ENCODE results near the gene FBLN2.

FBLN2 gene

DNA sequence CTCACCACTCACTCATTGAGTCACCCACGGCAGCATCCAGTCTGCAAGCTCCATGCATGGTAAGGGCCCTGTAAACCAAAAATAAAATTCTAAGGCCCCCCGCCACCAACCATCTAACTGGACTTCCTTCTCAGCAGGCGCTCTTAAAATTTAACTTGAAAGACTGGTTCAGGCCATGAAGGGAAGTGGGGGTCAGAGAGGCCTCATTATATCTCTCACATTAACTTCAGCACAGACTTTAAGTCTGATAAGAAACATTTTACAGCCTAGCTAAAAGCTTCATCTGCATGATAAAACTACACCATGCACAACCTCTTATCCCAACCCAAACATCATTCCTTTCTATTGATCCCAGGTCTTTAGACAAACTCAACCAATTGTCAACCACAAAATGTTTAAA lies 38.5 kb downstream of the FBLN2 start:
- Histone ChIP-seq H3K27me3 (ENCODE audit: control insufficient read depth, insufficient read depth, low read length) (no peaks in the 10 kb centered on the region), H3K4me3 (ENCODE audit: low read length) (no peak overlapping the region), H3K9ac (ENCODE audit: low read length) (no peak overlapping the region), H3K4me1 (ENCODE audit: control insufficient read depth, insufficient read depth, low read length) (no peaks in the 10 kb centered on the region), H3K36me3 (ENCODE audit: control insufficient read depth, insufficient read depth, low read length) (no peaks in the 10 kb centered on the region), H3K9me3 (ENCODE audit: control insufficient read depth, low read length) (no peaks in the 10 kb centered on the region)

DNA sequence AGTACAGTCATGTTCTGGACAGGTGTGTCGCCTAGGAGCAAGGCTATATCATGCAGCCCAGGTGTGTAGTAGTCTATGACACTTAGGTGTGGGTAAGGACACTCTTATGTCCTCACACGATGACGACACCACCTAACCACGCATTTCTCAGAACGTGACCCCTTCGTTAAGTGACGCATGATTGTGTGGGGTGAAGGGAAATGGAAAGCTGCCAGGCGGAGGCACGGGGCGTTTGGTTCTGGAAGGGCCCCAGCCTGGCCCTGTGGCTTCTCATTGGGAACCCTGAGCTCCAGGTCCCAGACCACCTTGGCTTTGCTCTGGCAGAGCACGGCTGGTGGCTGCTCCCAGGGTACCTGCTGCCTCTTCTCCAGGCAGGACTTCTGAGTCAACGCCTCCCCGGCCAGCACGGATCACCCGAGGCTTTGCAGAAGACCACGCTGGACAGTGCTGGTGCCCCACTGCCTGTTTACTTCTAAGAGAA lies 39.3 kb downstream of the FBLN2 start:
- H3K27me3 ChIP-seq (ENCODE audit: control insufficient read depth, insufficient read depth, low read length), result no peaks in the 10 kb centered on the region
- no peaks in the 10 kb centered on the region for H3K4me1 ChIP-seq (ENCODE audit: control insufficient read depth, insufficient read depth, low read length)
- H3K36me3 ChIP-seq (ENCODE audit: control insufficient read depth, insufficient read depth, low read length), result no peaks in the 10 kb centered on the region
- H3K9ac ChIP-seq (ENCODE audit: low read length), result no peak overlapping the region
- H3K4me3 ChIP-seq (ENCODE audit: low read length), result no peak overlapping the region
- no peaks in the 10 kb centered on the region for H3K9me3 ChIP-seq (ENCODE audit: control insufficient read depth, low read length)

DNA sequence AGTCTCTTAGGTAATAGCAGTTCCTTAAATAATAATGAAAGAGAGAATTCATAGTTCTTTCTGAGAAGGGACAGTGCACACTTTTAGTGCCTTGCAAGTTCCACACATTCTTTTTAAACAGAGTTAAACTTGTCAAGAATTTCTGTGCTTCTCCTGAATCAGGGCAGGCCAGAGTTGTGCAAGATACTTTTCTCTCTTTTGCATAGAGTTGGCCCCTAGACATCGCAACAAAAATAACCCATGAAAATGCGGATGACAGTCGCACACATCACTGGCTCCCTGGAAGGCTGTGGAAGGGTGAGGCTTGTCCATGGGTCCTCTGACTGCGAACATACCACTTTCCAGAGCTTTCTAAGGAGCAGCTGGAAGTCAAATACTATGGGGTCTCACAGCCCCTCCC lies 40.1 kb downstream of the FBLN2 start:
- H3K9ac ChIP-seq (ENCODE audit: low read length), result no peak overlapping the region
- no peaks in the 10 kb centered on the region for H3K4me1 ChIP-seq (ENCODE audit: control insufficient read depth, insufficient read depth, low read length)
- H3K4me3 ChIP-seq (ENCODE audit: low read length), result no peak overlapping the region
- no peaks in the 10 kb centered on the region for H3K9me3 ChIP-seq (ENCODE audit: control insufficient read depth, low read length)
- H3K36me3 ChIP-seq (ENCODE audit: control insufficient read depth, insufficient read depth, low read length), result no peaks in the 10 kb centered on the region
- no peaks in the 10 kb centered on the region for H3K27me3 ChIP-seq (ENCODE audit: control insufficient read depth, insufficient read depth, low read length)

GRCh38 chr3:13590841-13591520 lies 42.1 kb downstream of the FBLN2 start:
- H3K36me3 ChIP-seq (ENCODE audit: control insufficient read depth, insufficient read depth, low read length), result no peaks in the 10 kb centered on the region
- H3K9ac ChIP-seq (ENCODE audit: low read length), result no peak overlapping the region
- no peaks in the 10 kb centered on the region for H3K27me3 ChIP-seq (ENCODE audit: control insufficient read depth, insufficient read depth, low read length)
- H3K9me3 ChIP-seq (ENCODE audit: control insufficient read depth, low read length), result no peaks in the 10 kb centered on the region
- no peak overlapping the region for H3K4me3 ChIP-seq (ENCODE audit: low read length)
- H3K4me1 ChIP-seq (ENCODE audit: control insufficient read depth, insufficient read depth, low read length), result no peaks in the 10 kb centered on the region

GRCh38 chr3:13593615-13594014 lies 44.7 kb downstream of the FBLN2 start:
- no peaks in the 10 kb centered on the region for H3K4me1 ChIP-seq (ENCODE audit: control insufficient read depth, insufficient read depth, low read length)
- H3K36me3 ChIP-seq (ENCODE audit: control insufficient read depth, insufficient read depth, low read length), result no peaks in the 10 kb centered on the region
- H3K9ac ChIP-seq (ENCODE audit: low read length), result no peak overlapping the region
- H3K9me3 ChIP-seq (ENCODE audit: control insufficient read depth, low read length), result no peaks in the 10 kb centered on the region
- H3K4me3 ChIP-seq (ENCODE audit: low read length), result no peak overlapping the region
- H3K27me3 ChIP-seq (ENCODE audit: control insufficient read depth, insufficient read depth, low read length), result no peaks in the 10 kb centered on the region

DNA sequence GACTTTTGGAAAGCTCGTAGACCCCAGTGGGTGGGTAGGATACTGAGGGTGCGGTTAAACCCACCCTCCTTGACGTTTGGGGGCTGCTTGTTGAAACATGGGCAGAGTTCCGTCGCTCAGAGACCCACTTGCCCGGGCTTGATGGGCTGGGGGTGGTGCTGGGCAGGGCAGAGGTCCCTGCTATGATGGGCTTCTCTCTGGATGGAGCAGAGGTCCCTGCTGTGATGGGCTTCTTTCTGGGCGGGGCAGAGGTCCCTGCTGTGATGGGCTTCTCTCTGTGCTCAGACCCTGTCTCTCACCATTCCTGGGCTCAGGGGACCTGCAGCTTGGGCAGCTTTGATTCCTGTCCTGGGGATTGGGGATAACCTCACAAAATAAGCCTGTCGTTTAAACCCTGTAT lies 45.2 kb downstream of the FBLN2 start:
- no peaks in the 10 kb centered on the region for H3K9me3 ChIP-seq (ENCODE audit: control insufficient read depth, low read length)
- no peaks in the 10 kb centered on the region for H3K4me1 ChIP-seq (ENCODE audit: control insufficient read depth, insufficient read depth, low read length)
- no peaks in the 10 kb centered on the region for H3K27me3 ChIP-seq (ENCODE audit: control insufficient read depth, insufficient read depth, low read length)
- no peak overlapping the region for H3K9ac ChIP-seq (ENCODE audit: low read length)
- H3K36me3 ChIP-seq (ENCODE audit: control insufficient read depth, insufficient read depth, low read length), result no peaks in the 10 kb centered on the region
- H3K4me3 ChIP-seq (ENCODE audit: low read length), result no peak overlapping the region

GRCh38 chr3:13594991-13595421 lies 46.1 kb downstream of the FBLN2 start:
- no peak overlapping the region for H3K9ac ChIP-seq (ENCODE audit: low read length)
- H3K4me1 ChIP-seq (ENCODE audit: control insufficient read depth, insufficient read depth, low read length), result no peaks in the 10 kb centered on the region
- no peaks in the 10 kb centered on the region for H3K27me3 ChIP-seq (ENCODE audit: control insufficient read depth, insufficient read depth, low read length)
- H3K4me3 ChIP-seq (ENCODE audit: low read length), result no peak overlapping the region
- no peaks in the 10 kb centered on the region for H3K36me3 ChIP-seq (ENCODE audit: control insufficient read depth, insufficient read depth, low read length)
- no peaks in the 10 kb centered on the region for H3K9me3 ChIP-seq (ENCODE audit: control insufficient read depth, low read length)

DNA sequence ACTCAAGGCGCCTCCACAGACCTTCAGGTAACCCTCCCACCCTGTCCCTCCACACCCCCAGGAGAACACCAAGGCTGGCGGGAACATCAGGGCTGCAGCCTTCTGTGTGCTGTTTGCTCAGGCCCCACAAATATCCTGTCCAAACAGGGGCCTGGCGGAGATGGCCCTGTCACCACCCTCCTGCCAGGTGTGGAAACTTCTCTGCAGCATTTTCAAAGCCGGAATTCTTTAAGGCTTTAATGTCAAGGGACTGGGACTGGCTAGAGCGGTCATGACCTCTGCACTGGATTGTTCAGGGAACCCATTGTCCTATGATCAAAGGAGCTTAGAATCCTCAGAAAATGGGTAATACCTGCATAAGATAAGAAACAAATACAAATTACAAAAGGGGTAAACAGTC lies 46.6 kb downstream of the FBLN2 start:
- no peaks in the 10 kb centered on the region for H3K9me3 ChIP-seq (ENCODE audit: control insufficient read depth, low read length)
- no peak overlapping the region for H3K9ac ChIP-seq (ENCODE audit: low read length)
- H3K4me1 ChIP-seq (ENCODE audit: control insufficient read depth, insufficient read depth, low read length), result no peaks in the 10 kb centered on the region
- H3K27me3 ChIP-seq (ENCODE audit: control insufficient read depth, insufficient read depth, low read length), result no peaks in the 10 kb centered on the region
- H3K36me3 ChIP-seq (ENCODE audit: control insufficient read depth, insufficient read depth, low read length), result no peaks in the 10 kb centered on the region
- no peak overlapping the region for H3K4me3 ChIP-seq (ENCODE audit: low read length)

DNA sequence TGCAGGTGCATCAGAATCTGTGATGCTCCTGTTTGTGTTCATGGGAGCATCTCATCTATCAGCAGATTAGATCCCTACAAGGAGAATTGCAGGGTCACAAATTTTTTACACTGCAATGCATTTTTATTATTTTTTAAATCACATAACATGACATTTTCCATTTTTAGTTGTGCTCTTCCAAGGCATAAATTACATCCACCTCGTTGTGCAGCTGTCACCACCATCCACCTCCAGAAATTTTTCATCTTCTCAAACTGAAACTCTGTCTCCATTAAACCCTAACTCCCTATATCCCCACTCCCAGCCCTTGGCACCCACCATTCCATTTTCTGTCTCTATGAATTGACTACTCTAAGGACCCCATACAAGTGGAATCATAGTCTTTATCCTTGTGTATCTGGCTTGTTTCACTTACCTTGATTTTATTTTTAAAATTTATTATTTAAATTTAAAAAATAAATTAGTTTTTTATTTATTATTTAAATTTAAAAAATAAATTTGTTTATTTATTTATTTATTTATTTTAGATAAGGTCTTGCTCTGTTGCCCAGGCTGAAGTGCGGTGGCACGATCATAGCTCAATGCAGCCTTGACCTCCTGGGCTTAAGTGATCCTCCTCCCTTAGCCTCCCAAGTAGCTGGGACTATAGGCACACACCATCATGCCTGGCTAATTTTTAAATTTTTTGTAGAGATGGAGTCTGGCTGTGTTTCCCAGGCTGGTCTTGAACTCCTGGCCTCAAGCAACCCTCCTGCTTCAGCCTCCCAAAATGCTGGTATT lies 47.7 kb downstream of the FBLN2 start:
- Histone ChIP-seq H3K27me3 (ENCODE audit: control insufficient read depth, insufficient read depth, low read length) (no peaks in the 10 kb centered on the region), H3K4me1 (ENCODE audit: control insufficient read depth, insufficient read depth, low read length) (no peaks in the 10 kb centered on the region), H3K4me3 (ENCODE audit: low read length) (no peak overlapping the region), H3K9ac (ENCODE audit: low read length) (no peak overlapping the region), H3K36me3 (ENCODE audit: control insufficient read depth, insufficient read depth, low read length) (no peaks in the 10 kb centered on the region), H3K9me3 (ENCODE audit: control insufficient read depth, low read length) (no peaks in the 10 kb centered on the region)

DNA sequence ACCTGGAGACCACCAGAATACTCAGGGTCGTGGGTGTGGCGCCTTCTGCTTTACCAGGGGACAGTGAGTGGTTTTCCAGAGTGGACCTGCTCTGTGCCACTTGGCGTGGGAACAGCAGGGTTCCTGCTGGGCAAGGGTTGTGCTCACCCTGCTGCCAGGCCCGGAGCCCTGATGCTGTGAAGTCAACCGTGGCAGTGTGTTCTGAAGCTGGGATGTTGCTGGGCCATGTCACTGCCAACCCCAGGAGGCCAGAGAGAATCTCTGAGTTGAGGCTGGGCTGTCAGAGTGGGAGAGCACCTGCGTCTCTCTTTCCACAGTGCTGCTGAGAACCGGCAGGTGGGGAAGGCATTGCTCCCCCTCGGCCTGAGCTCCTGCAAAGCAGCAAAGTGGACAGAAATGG lies 48.7 kb downstream of the FBLN2 start:
- H3K27me3 ChIP-seq (ENCODE audit: control insufficient read depth, insufficient read depth, low read length), result no peaks in the 10 kb centered on the region
- no peak overlapping the region for H3K4me3 ChIP-seq (ENCODE audit: low read length)
- no peaks in the 10 kb centered on the region for H3K9me3 ChIP-seq (ENCODE audit: control insufficient read depth, low read length)
- no peak overlapping the region for H3K9ac ChIP-seq (ENCODE audit: low read length)
- no peaks in the 10 kb centered on the region for H3K4me1 ChIP-seq (ENCODE audit: control insufficient read depth, insufficient read depth, low read length)
- no peaks in the 10 kb centered on the region for H3K36me3 ChIP-seq (ENCODE audit: control insufficient read depth, insufficient read depth, low read length)

GRCh38 chr3:13598201-13598600 lies 49.3 kb downstream of the FBLN2 start:
- H3K9me3 ChIP-seq (ENCODE audit: control insufficient read depth, low read length), result no peaks in the 10 kb centered on the region
- no peaks in the 10 kb centered on the region for H3K36me3 ChIP-seq (ENCODE audit: control insufficient read depth, insufficient read depth, low read length)
- no peaks in the 10 kb centered on the region for H3K4me1 ChIP-seq (ENCODE audit: control insufficient read depth, insufficient read depth, low read length)
- H3K4me3 ChIP-seq (ENCODE audit: low read length), result no peak overlapping the region
- H3K9ac ChIP-seq (ENCODE audit: low read length), result no peak overlapping the region
- H3K27me3 ChIP-seq (ENCODE audit: control insufficient read depth, insufficient read depth, low read length), result no peaks in the 10 kb centered on the region
